Measurements from ENCODE around the gene CCNI2.

The CCNI2 gene

DNA sequence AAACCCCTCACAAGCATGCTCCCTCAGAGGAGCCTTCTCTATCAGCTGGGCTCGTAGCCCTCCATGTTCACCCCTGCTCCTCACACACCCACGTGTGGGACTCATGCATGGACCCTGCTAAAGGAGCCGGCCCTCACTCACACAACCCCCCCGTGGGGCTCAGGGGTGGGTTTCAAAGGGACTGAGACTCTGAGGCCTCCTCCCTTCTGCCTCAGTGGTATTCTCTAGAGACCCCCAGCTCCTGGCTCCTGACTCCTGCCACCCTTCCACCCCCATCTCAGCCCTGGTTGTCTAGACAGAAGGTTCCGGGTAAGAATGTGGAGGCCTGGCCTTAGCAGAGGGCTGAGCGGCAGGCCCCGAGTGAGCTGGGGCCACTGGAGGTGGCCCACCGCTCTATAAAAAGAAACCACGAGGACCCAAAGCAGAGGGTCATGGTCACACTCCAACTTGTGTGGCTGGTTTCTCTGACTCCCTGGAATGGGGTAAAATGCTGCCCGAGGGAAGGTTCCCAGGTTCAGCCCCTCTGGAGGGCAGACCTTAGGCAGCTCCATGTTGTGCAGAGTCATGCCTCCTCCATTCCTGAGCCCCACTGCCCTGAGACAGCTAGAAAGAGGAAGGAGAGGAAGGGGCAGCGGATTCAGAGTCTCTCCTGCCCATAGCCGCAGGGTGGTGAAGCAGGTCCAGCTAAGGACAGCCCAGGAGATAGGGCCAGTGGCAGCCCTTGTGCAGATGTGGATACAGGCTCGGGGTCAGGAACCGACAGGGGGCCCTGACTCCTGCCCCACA, 19.0 kb downstream of the CCNI2 start:
- DNase-seq: no peak

DNA sequence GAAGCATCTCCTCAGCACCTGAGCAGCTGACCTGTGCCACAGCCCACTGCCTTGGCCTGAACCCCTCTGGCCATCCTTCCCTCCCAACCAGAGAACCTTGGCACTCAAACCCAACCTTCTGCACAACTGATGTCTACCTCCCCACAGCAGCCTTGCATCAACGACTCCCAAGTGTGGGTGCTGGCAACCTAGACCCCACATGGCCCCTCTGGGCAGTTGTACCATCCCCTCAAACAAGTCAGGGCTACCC, 19.5 kb downstream of the CCNI2 start:
- DNase-seq: no peak

DNA sequence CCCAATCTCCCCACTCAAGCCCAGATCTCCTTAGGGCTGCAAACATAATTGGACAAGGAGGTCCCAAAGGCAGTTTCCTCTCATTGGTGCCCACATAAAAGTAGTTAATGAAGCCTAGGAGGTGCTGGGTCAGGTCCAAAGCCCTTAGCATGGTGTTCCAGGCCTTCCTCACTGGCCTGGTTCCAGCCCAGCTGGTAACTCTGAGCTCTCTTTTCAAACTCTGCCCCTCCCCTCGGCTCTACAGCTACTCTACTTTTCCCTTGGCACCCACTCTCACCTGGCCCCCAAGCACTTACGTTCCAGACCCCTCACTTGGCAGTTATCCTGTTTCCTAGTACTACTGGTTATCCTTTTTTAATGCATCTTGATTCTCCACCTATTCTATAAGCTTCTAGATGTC, 19.9 kb downstream of the CCNI2 start:
- DNase-seq: no peak

DNA sequence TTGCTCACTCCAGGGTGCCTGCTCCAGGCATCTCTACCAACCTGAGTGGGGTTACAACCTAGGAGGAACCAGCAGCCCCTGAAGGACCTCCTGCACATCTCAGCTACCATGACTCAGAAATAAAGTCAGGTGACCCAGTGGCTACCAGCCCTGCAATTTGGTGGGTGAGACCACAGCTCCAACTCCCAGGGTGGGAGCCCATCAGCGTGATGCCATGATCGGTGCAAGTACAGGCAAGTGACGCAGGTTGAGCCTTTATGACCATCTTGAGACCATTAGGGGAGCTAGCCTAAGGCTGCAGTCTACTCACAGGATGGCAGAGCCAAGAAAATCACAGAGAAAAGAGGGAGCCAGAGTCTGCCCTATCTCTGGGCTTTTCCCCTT, 21.3 kb downstream of the CCNI2 start:
- DNase-seq: no peak

DNA sequence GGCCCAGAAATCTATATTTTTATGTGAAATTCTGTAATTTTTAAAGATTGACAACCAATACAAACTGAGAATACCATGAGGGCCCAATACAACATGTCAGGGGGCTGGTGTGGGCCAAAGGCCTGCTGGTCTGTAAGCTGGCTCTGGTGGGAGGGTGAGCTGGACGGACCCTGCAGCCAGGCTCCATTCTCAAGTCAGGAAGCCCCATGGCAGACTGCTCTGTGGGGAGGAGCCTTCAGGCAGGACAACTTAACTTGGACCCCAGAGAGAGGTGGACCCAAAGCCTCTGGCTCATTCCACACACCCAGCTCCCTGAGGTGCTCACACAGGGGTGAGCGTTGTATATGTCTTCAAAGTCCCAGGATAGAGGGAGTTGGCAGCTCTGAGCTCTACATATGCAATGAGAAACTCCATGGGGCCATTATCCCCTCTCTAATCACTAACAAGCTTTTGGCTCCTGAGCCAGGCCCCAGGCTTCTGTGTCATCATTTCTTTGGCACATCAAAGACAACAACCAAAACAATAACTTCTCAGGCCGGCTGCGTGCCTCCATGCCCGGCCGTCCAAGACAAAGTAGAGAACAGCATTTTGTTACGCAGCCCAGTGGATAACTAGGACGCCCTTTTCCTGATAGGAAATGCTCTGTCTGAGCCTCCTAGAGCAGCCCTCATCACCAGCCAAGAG, 23.4 kb downstream of the CCNI2 start:
- DNase-seq: no peak

DNA sequence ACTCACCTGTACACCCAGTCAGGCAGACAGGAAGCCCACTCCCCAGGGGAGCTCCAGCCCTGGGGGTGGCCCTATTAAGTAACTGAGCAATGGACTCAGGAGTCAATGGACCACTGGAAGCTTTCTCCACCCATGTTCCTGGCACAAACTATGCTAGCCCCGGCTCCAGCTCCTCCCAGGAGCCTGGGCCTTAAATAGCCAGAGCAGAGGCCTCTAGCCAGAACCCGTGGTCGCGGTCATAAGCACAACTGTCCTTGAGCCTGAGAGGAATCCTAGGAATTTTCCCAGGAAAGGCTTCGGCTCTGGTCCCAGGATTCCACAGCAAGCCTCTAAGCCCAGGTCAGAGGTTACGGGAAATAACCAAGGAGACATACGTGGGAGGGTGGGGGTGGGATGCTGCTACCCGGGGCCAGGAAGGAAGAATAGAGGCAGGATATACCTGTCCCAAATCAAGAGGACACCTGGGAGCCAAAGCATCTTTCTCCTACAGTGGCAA, 24.3 kb downstream of the CCNI2 start:
- no peak for DNase-seq

DNA sequence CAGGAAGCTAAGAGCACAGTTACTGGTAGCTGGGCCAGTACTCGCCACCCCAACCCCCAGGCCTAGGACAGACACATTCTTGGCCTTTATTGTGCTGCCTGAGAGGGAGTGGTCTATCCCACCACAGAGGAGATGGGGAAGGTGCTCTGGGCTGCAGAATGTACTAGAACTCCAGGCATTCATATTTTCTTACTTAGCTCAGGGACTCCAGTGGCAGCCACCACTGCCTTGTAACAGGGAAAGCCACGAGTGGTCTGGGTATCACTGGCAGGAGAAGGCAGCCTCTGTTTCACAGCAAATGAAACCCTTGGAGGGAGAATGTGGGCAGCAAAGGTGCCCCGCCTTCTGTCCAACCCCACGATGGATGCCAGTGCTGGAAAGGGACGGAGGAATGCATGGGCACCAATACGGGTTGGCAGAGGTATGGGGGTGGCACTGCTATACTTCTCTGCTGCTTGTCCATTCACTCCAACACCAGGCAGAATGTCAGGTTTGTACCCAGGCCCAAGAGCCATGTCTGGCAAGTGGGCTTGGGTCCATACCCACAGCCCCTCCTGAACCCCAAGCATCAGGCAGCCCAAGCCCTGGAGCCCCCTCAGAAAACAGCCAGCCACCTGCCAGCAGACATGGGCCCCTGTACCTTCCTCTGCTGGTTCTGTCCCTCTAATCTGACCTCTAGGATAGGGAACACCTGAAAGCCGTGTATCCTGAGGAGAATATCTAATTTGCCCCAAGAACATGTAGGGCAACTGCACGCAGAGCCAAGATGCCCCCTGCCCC, 25.3 kb downstream of the CCNI2 start:
- DNase-seq: no peak

DNA sequence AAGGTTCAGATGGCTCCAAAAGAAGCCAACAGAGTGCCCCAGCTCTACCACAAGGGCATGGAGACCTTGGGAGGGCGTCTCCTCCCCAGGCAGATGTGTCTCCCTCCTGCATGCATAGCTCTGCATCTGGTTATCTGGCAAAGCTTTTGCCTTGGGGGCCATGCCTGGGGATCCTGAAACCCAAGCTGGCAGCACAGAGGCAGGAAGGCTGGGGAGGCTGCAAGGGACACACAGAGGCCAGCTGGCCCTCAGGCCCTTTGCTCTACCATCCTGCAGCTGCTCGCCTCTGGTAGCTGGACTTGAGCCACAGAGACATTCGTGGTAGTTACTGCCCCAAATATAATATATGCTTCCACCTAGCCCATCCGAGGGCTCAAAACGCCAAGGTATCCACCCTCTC, 25.9 kb downstream of the CCNI2 start:
- DNase-seq: no peak

DNA sequence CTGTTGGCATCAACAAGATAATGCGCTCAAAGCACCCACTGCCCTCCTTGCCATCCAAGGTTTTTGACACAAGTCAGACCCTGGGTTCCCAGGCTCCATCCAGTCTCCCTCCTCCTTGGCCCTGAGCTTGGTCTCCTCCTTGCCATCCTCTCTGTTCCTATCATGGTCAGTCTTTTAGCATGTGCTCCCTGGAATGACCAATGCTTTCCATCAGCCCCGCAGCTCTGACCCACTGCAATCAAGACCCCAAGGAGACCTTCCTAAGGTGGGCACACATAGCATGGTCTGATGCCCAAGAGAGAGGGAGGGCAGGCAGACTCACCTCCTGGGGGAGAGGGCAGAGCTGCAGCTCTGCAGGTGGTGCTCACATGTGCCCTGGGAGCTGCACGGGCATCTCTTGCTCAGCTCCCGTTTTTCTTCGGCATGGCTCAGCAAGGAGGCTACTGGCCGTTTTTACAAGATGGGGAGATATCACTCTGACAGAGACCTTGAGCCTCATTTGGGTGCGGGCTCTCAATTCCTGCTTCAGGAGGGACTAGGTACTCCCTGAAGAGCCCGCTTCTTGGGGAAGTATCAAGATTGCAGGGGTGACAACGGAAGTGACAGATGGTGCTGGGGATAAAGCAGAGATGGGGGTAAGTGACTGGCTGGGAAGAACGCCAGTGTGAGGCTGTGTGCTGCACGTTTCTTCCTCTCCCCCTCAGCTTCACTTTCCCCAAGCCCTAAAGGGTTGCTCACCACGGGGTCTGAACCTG, 26.6 kb downstream of the CCNI2 start:
- no peak for DNase-seq

DNA sequence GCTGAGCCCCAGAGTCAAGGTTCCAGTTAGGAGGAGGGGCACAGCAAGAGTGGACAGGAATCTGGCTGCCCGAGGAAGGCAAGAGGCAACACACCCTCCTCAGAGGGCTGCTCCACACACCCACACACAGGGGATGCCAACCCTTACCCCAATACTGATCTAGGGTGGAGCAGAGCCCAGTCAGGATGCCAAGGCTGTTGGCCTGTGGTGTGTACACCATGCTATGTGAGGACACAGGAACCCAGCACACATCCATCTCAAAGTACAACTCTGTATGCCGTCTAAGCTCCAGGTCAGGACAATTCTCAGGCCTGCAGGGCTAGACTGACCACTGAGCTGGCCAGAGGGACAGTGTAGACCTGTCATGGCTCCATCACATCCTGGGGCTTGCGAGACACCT, 27.2 kb downstream of the CCNI2 start:
- DNase-seq: no peak

DNA sequence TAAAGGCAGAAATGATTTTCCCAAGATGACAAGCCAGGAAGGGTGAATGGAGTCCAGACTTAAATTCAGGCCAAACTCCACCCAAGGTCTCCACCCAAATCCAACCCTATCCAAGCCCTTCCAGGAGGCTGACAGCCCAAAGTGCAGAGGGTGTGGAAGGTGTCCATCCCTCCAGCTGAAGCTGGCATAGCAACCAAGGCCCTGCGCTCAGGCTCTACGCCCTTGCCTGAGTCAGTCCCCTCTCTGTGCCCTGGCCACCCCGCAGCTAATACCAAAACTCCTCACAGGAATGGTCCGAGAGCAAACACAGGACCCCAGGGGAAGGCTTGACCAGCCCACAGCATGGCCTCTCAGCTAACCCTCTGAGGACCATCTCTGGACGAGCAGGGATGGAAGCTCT, 27.7 kb downstream of the CCNI2 start:
- DNase-seq: no peak

DNA sequence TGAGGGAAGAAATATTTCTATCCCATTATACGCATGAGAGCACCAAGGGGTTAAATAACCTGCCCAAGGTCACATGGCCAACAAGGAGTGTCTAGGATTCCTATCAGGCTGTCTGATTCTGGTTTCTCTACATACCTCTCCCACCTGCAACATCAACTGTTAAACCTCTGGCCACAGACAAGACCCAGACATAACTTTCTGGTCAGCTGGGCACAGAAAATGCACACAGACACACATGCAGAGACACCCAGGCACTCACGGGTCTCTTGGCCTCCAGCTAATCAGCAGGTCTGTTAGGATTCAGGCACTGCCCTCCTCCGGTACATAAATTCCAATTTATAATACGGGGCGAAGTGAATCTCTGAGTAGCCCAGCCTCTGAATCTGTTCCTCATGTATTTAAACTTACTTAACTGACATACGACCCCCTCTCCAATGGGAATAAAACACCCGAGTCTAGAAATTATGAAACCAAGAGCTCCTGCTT, 28.3 kb downstream of the CCNI2 start:
- no peak for DNase-seq

DNA sequence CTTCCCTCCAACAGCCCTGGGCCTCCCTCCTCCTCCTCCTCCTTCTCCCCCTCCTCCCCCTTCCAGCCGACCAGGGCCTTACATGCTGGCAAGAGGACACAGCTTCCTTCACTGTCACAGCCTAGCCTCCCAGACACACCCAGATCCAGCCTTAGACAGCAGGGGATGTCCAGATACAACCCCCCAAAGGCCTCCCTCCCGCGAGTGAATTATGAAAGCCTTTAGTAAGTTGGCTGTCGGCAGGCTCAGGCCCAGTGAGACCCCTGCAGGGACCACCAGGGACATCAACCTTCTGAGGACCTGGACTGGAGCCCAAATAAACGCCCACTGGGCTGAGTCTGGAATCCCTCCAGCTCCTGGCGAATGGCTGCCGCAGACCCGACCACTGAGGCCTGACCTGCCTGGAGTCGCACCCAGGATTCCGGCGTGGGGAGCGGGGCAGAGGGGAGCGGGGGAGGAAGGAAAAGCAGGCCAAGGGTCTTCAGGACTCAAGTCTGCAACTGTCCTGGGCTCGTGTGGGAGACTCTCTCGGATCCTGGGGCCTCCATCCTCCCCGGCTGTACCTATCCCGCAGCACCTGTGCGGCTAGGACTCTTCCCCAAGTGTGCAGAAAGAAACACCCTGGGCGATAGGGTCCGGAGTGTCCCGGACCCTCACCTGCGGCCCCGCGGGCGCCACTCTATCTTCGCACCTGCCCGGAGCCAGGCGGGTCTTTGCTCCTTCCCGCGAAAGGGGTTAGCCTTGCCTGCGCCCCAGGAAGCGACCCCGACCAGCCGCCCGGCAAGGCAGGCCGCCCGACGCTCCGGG, 29.1 kb downstream of the CCNI2 start:
- DNase-seq: peak in 1 of 6 experiments; percentile 13

DNA sequence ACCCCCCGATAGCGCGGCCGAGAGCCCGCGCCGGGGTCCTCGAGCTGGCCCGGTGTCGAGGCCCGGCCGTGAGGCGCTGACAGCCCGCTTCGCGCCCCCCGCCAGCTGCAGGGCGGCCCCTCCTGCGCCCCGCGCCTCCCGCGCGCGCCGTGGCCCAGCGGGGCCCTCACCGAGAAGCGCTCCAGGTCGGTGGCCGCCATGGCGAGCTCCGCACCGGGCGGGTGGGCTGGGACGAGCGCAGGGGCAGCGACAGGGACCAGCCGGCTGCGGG, 29.6 kb downstream of the CCNI2 start:
- no peak for DNase-seq

DNA sequence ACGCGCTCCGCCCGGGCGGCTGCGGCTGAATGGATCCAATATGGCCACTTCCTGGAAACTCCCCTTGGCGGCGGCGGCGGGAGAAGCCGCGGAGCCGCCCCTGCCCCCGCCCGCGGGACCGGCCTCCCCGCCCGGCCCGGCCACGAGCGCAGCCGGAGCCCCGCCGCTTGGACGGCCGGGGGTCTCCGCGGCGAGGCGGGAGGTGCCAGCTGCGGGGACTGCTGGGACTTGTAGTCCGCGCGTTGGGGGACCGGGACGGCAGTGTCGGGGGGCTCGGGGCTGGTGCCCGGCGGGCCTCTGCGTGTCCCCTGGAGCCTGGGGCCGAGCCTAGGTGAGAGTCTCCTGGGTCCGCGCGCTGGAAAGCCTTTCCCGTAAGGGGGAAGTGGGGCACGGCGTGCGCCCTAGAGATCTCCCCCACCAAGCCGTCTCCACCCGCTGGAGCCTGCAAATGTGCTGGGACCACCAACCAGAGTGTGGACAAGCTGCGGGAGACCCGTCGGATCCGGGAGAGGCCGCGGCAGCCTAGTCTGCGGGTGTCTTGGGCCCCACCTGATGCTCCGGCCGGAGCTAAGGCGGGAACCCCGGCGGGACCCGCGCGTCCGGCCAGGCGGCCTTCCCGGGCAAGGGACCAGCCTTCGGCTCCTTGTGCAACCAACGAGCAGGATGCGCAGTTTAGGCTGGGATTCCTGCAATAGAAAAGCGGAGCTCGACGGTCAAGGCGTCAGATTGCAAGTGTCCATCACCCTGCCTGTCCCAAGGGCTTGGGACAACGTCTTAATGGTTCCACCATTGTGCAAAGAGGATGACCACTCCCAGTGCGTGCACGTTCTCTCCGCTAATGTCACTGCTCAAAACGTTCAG, 30.2 kb downstream of the CCNI2 start, which contains the start of gene SEPTIN8:
Gene SEPTIN8 (minus strand): TSS at position 31 of the 861 bp plus-strand sequence. CDS start 102 bp downstream, outside the sequence.
- DNase-seq: peak in 3 of 6 experiments; percentile 17 to 27 (median 22)

DNA sequence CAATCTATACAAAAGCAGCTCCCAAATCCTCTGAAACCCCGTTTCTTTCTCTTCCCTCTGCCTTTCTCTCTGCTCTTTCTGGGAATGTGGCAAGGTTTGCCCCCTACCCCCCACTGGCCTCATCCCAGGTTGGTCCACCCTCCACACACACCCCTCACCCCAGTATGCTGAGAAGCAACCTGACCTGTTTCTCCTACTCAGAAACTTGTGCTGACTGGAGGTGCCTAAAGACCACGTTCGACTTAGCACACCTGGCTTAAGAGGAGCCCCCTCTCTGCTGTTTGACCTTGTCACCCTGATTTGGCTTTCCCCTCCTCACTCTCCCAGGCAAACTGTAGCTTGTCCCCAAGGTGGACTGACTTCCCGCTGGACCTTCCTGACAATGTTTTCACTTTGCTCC, 30.9 kb downstream of the CCNI2 start:
- no peak for DNase-seq

DNA sequence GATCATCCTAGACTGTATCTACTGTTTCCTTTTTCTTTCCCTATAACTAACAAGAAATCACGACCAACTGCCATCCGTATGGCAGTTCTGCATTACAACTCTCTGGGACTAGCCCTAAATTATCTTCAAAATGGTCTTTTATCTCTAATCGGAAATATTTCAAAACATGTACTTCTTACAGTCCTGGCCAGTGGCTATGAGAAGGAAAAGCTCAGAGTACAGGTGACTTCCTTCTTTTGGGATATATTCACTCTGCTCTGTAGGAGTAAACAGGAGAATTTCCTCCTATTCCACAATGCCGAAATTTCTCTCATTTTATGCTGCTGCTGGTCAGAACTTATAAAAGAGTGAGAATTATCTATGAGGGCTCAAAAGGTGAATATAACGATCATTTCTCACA, 31.6 kb downstream of the CCNI2 start:
- DNase-seq: no peak

DNA sequence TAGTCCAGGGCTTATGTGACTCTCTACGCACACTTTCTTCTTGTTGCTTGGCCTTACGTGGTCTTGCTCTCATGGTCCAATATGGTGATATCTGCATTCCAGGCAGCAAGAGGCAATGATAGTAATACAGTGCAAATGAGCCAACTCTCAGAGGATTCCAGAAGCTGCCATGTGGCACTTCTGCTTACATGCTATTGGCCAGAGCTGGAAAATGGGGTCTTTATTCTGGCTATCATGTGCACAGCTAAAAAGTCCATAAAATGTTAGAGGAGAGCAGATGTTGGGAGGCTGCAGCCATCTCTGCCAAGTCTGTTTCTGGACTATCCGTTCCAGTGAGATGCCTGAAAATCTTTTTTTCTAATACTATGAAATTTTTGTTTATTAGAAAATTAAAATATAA, 32.7 kb downstream of the CCNI2 start:
- no peak for DNase-seq

DNA sequence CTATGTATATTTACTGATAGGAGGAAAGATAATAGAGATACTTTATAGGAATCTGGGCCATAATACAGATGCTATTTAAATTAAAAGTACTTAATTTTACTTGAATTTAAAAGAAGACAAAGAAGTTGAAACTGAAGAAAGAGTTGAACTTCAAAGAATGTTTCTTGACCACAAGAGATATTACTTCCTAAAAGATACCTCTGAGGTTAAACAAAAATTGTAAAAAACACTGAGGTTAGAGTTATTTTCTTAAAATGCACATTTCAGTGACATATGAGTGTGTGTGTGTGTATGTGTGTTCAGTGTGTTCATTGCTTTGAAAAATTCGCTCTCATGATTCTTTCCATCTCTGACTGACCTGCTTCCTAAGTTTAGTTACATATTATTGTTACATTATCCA, 33.4 kb downstream of the CCNI2 start:
- no peak for DNase-seq

DNA sequence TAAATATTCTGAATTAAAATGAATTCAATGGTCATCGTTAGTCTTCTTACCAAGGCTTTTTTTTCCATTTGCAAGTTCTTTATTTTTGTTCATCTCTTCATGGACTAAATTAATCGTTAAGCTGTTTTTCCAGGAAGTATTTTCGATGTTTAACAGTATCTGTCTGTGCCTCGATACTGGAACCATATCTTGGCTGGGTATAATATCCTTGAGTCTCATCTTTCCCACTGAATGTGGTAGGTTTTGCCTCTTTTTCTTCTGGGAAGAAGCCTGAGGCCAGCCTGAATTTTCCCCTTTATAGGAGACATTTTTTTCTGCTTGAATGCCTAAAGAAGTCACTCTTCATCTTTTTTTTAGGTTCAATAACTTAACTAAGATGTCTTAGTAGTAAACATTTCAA, 33.8 kb downstream of the CCNI2 start:
- DNase-seq: no peak

DNA sequence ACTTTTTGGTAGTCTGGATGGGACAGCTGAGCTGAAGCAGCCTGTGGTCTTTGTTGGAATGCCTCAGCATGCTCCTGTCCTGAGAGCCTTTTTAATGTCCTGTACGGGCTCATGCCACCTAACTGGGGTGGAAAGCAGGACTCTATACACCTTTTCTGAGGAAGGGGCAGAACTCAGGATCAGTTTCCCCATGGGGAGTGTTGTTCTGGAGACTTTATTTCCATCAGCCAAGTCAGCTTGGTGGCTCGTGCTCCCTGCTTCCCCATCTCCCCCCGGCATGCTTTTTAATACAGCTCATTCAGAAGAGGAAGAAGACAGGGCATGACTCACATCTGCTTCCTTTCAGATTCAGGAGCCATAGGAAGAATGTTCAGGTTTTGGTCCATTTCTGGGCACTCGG, 34.9 kb downstream of the CCNI2 start:
- DNase-seq: no peak
